IMR-90 (cell line): ENCODE data around the gene ILRUN. TPM values are rescaled to one million over a fixed set of nuclear protein-coding genes. Genes with fewer than 3 reads are reported as not detected.

Source experiments
- ATAC-seq: fragments of 200-7000 bp; cut with Tn5 transposase; 2 replicates; pipeline ENCODE4 v1.9.1; 2020; ENCODE audit warnings: low read depth, mild to moderate bottlenecking, moderate library complexity
- BruUV-seq: library from RNA; stranded (reverse); fragments of 400-500 nt; replicated peaks from 2 replicates; lab custom pipeline; 2021; lab: Mats Ljungman, UMichigan
- CTCF ChIA-PET: fragments of 300-600 bp; formaldehyde crosslinking; extraction: SDS; loops from one replicate; lab custom pipeline; 2021; ENCODE audit warnings: antibody characterized with exemption; lab: Yijun Ruan, JAX
- POLR2A ChIA-PET: fragments of 300-600 bp; sonication (Branson Sonifier 250); formaldehyde crosslinking; loops from one replicate; lab custom pipeline; 2022; ENCODE audit warnings: antibody characterized with exemption; ENCODE audit not compliant: unreplicated experiment; lab: Charles Lee
- DNase-seq: peaks from one replicate; pipeline ENCODE4 v3.0.0; 2013
- H2AFZ ChIP-seq: replicated peaks from 2 replicates; pipeline ENCODE3; 2013; ENCODE audit warnings: low read length, mild to moderate bottlenecking; ENCODE audit not compliant: poor library complexity
- H2AK5ac ChIP-seq: 2 replicates; pipeline ENCODE4 v1.6.1; 2013; ENCODE audit warnings: low read depth, low read length, inconsistent platforms
- H2AK9ac ChIP-seq: replicated peaks from 2 replicates; pipeline ENCODE3; 2013; ENCODE audit warnings: mild to moderate bottlenecking, low read depth, low read length, moderate library complexity; ENCODE audit not compliant: poor library complexity
- H2BK120ac ChIP-seq: 2 replicates; pipeline ENCODE4 v1.6.1; 2013; ENCODE audit warnings: low read depth, low read length, inconsistent platforms
- H2BK15ac ChIP-seq: 3 replicates; pipeline ENCODE4 v1.6.1; 2013; ENCODE audit warnings: low read depth, low read length, inconsistent platforms
- H2BK20ac ChIP-seq: 2 replicates; pipeline ENCODE4 v1.6.1; 2013; ENCODE audit warnings: low read depth, mild to moderate bottlenecking, inconsistent platforms, low read length, moderate library complexity
- H2BK5ac ChIP-seq: 2 replicates; pipeline ENCODE4 v1.6.1; 2013; ENCODE audit warnings: mild to moderate bottlenecking, low read depth, low read length, inconsistent platforms; ENCODE audit not compliant: poor library complexity, severe bottlenecking
- H3K14ac ChIP-seq: replicated peaks from 2 replicates; pipeline ENCODE4 v1.6.1; 2013; ENCODE audit warnings: low read depth, low read length, inconsistent platforms
- H3K18ac ChIP-seq: 2 replicates; pipeline ENCODE4 v1.6.1; 2013; ENCODE audit warnings: low read depth, low read length, control low read depth
- H3K23ac ChIP-seq: 2 replicates; pipeline ENCODE4 v1.6.1; 2013; ENCODE audit warnings: low read depth, low read length, inconsistent platforms
- H3K27ac ChIP-seq: 2 replicates; pipeline ENCODE4 v1.5.1; 2013; ENCODE audit warnings: mild to moderate bottlenecking, control low read depth, low read length; ENCODE audit not compliant: insufficient read depth
- H3K27me3 ChIP-seq: 2 replicates; pipeline ENCODE4 v1.6.1; 2013; ENCODE audit warnings: low read length; ENCODE audit not compliant: control insufficient read depth, insufficient read depth
- H3K36me3 ChIP-seq: 2 replicates; pipeline ENCODE4 v1.6.1; 2013; ENCODE audit warnings: low read length, mixed read lengths; ENCODE audit not compliant: control insufficient read depth, insufficient read depth
- H3K4ac ChIP-seq: 2 replicates; pipeline ENCODE4 v1.6.1; 2013; ENCODE audit warnings: low read depth, low read length, inconsistent platforms
- H3K4me1 ChIP-seq: 2 replicates; pipeline ENCODE4 v1.6.1; 2013; ENCODE audit warnings: low read length, mixed read lengths; ENCODE audit not compliant: control insufficient read depth, insufficient read depth
- H3K4me2 ChIP-seq: 2 replicates; pipeline ENCODE4 v1.6.1; 2013; ENCODE audit warnings: low read depth, mild to moderate bottlenecking, control low read depth, low read length, moderate library complexity
- H3K4me3 ChIP-seq: 2 replicates; pipeline ENCODE4 v1.5.1; 2013; ENCODE audit warnings: low read depth, mild to moderate bottlenecking, control low read depth, low read length, moderate library complexity; ENCODE audit not compliant: insufficient read depth
- H3K56ac ChIP-seq: 2 replicates; pipeline ENCODE4 v1.6.1; 2013; ENCODE audit warnings: low read length, inconsistent platforms; ENCODE audit not compliant: insufficient read depth; ENCODE audit errors: extremely low read depth
- H3K79me1 ChIP-seq, 2 experiments: 2 replicates each; pipeline ENCODE4 v1.6.1; 2013; ENCODE audit warnings: low read length in 2 of 2, inconsistent platforms in 1 of 2, low read depth in 1 of 2
- H3K9ac ChIP-seq: 2 replicates; pipeline ENCODE4 v1.6.1; 2013; ENCODE audit warnings: low read depth, low read length, control low read depth
- H3K9me1 ChIP-seq: 2 replicates; pipeline ENCODE4 v1.6.1; 2013; ENCODE audit warnings: low read length, inconsistent platforms; ENCODE audit not compliant: insufficient read depth
- H3K9me3 ChIP-seq: 2 replicates; pipeline ENCODE4 v1.6.1; 2013; ENCODE audit warnings: low read length; ENCODE audit not compliant: control insufficient read depth, insufficient read depth
- H4K20me1 ChIP-seq: 2 replicates; pipeline ENCODE4 v1.6.1; 2013; ENCODE audit warnings: low read length, inconsistent platforms; ENCODE audit not compliant: insufficient read depth
- H4K5ac ChIP-seq: 2 replicates; pipeline ENCODE4 v1.6.1; 2013; ENCODE audit warnings: mild to moderate bottlenecking, low read depth, low read length, control low read depth
- H4K8ac ChIP-seq, 2 experiments: 2 replicates each; pipeline ENCODE4 v1.6.1; 2013; ENCODE audit warnings: low read depth in 2 of 2, low read length in 2 of 2, control low read depth in 1 of 2, inconsistent platforms in 1 of 2
- H4K91ac ChIP-seq: 2 replicates; pipeline ENCODE4 v1.6.1; 2013; ENCODE audit warnings: low read depth, low read length, inconsistent platforms; ENCODE audit not compliant: insufficient read depth
- MAFK ChIP-seq: IDR thresholded peaks from 2 replicates; pipeline ENCODE4 v1.6.1; 2012; ENCODE audit warnings: low read depth, low read length, improper control_type of control experiment
- RFX5 ChIP-seq: IDR thresholded peaks from 2 replicates; pipeline ENCODE4 v1.8.0; 2012; ENCODE audit warnings: low read depth, mild to moderate bottlenecking, low read length, moderate library complexity
- WGBS, 2 experiments: methylation state at CpG; one replicate each; pipeline versions ENCODE4 v1.1.5 to v1.1.7; 2013; ENCODE audit warnings: missing lambda C conversion rate in 2 of 2; ENCODE audit not compliant: insufficient read length in 1 of 2; ENCODE audit errors: extremely low coverage in 2 of 2; 5-methylcytosine and 5-hydroxymethylcytosine counted together
- dilution Hi-C: fragments of 300-500 bp; cut with HindIII; formaldehyde crosslinking; loops from one replicate; pipeline ENCODE4 v1.14.3; 2018; ENCODE audit warnings: low sequenced_read_pairs; ENCODE audit not compliant: unreplicated experiment
- in situ Hi-C: fragments of 300-500 bp; cut with MboI; formaldehyde crosslinking; loops from 3 replicates; pipeline ENCODE4 v1.14.3; 2019; ENCODE audit warnings: low sequenced_read_pairs, inconsistent platforms, mixed read lengths
- intact Hi-C: fragments of 100-400 bp; cut with micrococcal nuclease; formaldehyde crosslinking; loops from 2 replicates; pipeline ENCODE4 v1.10.0; 2022
- polyA plus RNA-seq, 3 experiments: library from polyadenylated mRNA; depleted of rRNA; stranded (reverse); fragments of >200 nt; gene quantifications; 2 replicates each; pipeline ENCODE4 v1.2.3, GENCODE V29; 2012; ENCODE audit warnings: low replicate concordance in 1 of 3
- total RNA-seq: library from RNA; depleted of rRNA; stranded (reverse); fragments of >200 nt; gene quantifications from 2 replicates; pipeline ENCODE4 v1.2.3, GENCODE V29; 2012

ILRUN gene
- total and polyA plus RNA-seq, 2 of the 4 experiments (the other 2 are of a cell fraction) = 25.4 to 29.9 TPM

- Histone ChIP-seq H3K56ac (no peak overlapping the region), H2BK20ac (no peak overlapping the region), H4K91ac (no peak overlapping the region), H3K18ac (no peak overlapping the region), H4K5ac (no peak overlapping the region), H3K4me2 (no peak overlapping the region), H2AK5ac (no peak overlapping the region), H2AK9ac (no peak overlapping the region), H4K8ac (peak overlapping the region in 1 of 2 experiments; percentile 91; a peak in 2 of 4 replicates), H2BK15ac (no peak overlapping the region), H3K9ac (no peak overlapping the region), H3K14ac (no peak overlapping the region), H3K4ac (no peak overlapping the region), H3K9me3 (no peaks in the 10 kb centered on the region), H3K36me3 (no peaks in the 10 kb centered on the region), H3K4me1 (peaks cover 4% of the 10 kb centered on the region; the same call in 1 of the 2 replicates), H2BK5ac (no peak overlapping the region), H2AFZ (no peak overlapping the region), H3K23ac (no peak overlapping the region), H3K27ac (no peak overlapping the region), H3K27me3 (no peaks in the 10 kb centered on the region), H3K79me1 (peaks cover 11 to 36% of the 10 kb centered on the region in 2 experiments; a peak in 3 of 4 replicates), H2BK120ac (no peak overlapping the region), H4K20me1 (peaks cover 32% of the 10 kb centered on the region), H3K4me3 (no peak overlapping the region), H3K9me1 (peaks cover 13% of the 10 kb centered on the region; the same call in 1 of the 2 replicates)
- ChIA-PET CTCF (no interaction called here), POLR2A (no interaction called here)
- no peak for ATAC-seq
- BruUV-seq = no TSS peak
- DNase-seq = no peak
- TF ChIP-seq RFX5 (no peak), MAFK (peak; percentile 86)
- intact Hi-C loops = loop anchor here (2.0 to 5.0 kb wide), 2 partner anchors 59 to 91 kb away; partner anchors contain the start of gene SNRPC
- 85% methylated on average over 4 of the region's 5 CpGs; no CpG with 5 or more reads in 1 of the 2 experiments for WGBS, 2 experiments
- dilution Hi-C loops = no loop called here
- in situ Hi-C loops = no loop called here
Observed at GRCh38 chr6:34697904-34698559, 1.5 kb upstream of the ILRUN start.
